Measurements from ENCODE around the gene ASB5.

Gene ASB5, protein sequence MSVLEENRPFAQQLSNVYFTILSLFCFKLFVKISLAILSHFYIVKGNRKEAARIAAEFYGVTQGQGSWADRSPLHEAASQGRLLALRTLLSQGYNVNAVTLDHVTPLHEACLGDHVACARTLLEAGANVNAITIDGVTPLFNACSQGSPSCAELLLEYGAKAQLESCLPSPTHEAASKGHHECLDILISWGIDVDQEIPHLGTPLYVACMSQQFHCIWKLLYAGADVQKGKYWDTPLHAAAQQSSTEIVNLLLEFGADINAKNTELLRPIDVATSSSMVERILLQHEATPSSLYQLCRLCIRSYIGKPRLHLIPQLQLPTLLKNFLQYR

DNA sequence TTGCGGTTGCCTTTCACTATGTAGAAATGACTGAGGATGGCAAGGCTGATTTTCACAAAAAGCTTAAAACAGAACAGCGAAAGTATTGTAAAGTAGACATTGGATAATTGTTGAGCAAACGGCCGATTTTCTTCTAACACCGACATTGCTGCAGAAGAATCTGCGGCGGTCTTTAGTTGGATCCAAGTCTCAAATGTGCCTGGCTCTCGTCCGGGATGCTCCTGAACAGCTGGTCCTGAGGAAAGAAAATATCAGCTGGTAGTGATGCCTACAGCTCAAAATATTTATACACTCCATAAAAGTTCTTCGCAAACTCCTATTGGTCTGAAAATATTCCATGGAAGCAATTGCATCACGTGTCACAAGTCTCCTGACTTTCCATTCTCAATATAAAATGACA is at the start of gene ASB5:
TSS of gene ASB5 (minus strand) at position 260 of the 400 bp plus-strand sequence. CDS start at position 146, 114 bp downstream.
- no peak within 1 kb of the TSS for H3K4me3 ChIP-seq
- no peaks in the 10 kb centered on the region for H3K36me3 ChIP-seq
- H3K27me3 ChIP-seq: no peaks in the 10 kb centered on the region
- no peaks in the 10 kb centered on the region for H3K4me1 ChIP-seq
- no peak within 1 kb of the TSS for H3K9ac ChIP-seq
- no peak for TF ChIP-seq Cebpa-rat (IDR thresholded peaks at IDR 0.05)
- H4K20me1 ChIP-seq: no peaks in the 10 kb centered on the region
- H3K4me2 ChIP-seq: no peak within 1 kb of the TSS
- H3K27ac ChIP-seq: no peak within 1 kb of the TSS
- H3K9me3 ChIP-seq: no peaks in the 10 kb centered on the region

DNA sequence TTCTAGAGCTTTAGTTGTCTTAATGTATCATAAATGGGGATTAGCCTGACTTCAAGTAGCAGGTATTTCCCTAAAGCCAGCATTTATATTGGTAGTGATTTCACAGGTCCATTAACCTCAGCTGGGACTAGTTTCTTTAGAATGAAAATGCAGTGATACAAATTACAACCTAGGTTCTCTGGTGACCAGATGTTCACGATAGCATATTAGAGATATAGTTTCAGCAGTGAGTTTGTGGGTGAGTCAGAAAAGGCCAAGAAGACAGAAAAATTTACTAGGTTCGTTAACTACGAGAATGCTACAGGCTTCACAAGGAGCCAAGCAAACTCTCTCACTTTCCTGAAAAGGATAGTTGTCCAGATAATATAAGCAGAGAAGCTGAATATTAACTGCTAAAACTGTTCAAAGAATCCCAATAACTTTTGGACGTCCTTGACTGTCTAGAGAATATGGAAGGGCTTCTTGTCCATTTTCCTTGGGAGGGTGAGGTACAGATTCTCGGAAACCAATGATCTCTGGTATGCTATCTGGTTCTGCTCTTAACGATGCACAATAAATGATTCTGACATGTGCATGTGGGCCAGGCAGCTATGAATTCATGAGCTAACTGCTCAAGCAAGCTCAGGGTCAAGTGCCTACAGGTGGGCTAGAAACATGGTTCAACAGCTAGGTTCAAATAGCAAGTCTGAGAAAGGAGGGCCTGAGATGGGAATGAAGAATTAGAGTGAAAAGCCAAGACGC is 44.7 kb upstream of the ASB5 start:
- H3K27ac ChIP-seq: no peak overlapping the region
- H3K9ac ChIP-seq: no peak overlapping the region
- H3K4me3 ChIP-seq: no peak overlapping the region
- no peak for TF ChIP-seq Cebpa-rat (IDR thresholded peaks at IDR 0.05)
- H3K36me3 ChIP-seq: no peaks in the 10 kb centered on the region
- no peaks in the 10 kb centered on the region for H3K27me3 ChIP-seq
- peaks cover 3% of the 10 kb centered on the region; the same call in 1 of the 2 replicates for H3K4me1 ChIP-seq
- H3K4me2 ChIP-seq: no peak overlapping the region
- H4K20me1 ChIP-seq: no peaks in the 10 kb centered on the region
- H3K9me3 ChIP-seq: no peaks in the 10 kb centered on the region

DNA sequence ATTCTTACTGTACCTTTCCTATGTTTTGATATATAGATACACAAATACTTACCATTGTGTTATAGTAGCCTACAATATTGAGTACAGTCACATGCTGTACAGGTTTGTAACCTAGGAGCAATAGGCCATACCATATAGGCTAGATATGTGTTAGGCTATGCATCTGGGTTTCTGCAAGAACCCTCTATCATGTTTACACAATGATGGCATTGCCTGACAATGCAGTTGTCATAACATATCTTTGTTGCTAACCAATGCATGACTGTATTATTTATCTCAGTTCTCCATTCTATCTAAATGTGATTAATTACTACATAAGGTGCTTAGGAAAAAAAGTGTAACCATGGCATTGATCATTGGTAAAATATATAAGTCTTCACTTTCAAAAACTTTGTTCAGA is 40.8 kb upstream of the ASB5 start:
- no peak overlapping the region for H3K27ac ChIP-seq
- H3K9ac ChIP-seq: no peak overlapping the region

DNA sequence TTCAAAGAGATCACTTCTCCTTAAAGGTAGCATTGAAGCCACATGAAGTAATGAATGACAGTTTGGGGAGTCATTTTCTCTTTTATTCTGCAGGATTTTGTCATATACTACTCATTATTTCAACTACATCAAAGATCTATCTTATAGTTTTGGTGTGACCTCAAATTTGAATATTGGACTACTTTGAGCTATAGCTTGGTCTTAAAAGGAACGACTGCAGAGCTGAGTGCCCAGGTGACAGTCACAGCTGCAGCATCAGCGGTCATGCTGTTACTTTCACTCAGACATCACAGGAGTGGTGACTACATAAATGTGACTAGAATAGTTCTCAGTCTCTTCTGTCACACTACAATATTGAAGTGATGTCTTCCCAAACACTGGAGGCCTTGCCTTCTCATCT is 40.0 kb upstream of the ASB5 start:
- Histone ChIP-seq H3K27me3 (no peaks in the 10 kb centered on the region), H3K9me3 (no peaks in the 10 kb centered on the region), H3K4me3 (no peak overlapping the region), H3K4me2 (no peak overlapping the region), H3K9ac (no peak overlapping the region), H3K27ac (no peak overlapping the region), H4K20me1 (no peaks in the 10 kb centered on the region), H3K36me3 (no peaks in the 10 kb centered on the region), H3K4me1 (no peaks in the 10 kb centered on the region)
- TF ChIP-seq Cebpa-rat (IDR thresholded peaks at IDR 0.05): no peak

More for the DNA sequence above, 40.8 kb upstream of the ASB5 start:
- Histone ChIP-seq H3K4me2 (no peak overlapping the region), H3K4me3 (no peak overlapping the region), H4K20me1 (no peaks in the 10 kb centered on the region), H3K27me3 (no peaks in the 10 kb centered on the region), H3K4me1 (no peaks in the 10 kb centered on the region), H3K9me3 (no peaks in the 10 kb centered on the region), H3K36me3 (no peaks in the 10 kb centered on the region)
- TF ChIP-seq Cebpa-rat (IDR thresholded peaks at IDR 0.05): no peak

DNA sequence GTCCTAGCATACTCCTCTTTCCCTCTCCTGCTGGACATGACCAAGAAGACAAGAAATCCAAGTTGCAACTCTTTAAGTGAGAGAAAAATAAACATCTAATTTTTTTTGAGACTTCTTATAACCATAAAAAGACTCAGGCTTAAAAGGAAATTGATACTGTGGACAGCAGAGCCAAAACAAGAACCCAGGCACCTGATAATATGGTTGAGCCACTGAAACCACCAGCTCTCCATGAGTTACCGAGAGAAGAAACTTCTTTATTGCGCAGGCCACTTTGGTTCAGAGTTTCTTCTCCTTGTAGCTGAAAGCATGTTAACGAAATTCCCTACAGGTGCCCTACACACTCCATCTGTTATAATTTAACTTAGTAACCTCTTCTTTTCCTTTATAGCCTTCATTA is 39.4 kb upstream of the ASB5 start:
- Histone ChIP-seq H3K27ac (no peak overlapping the region), H3K4me2 (no peak overlapping the region), H3K9ac (no peak overlapping the region), H3K9me3 (no peaks in the 10 kb centered on the region), H3K36me3 (no peaks in the 10 kb centered on the region), H4K20me1 (no peaks in the 10 kb centered on the region), H3K4me1 (no peaks in the 10 kb centered on the region), H3K27me3 (no peaks in the 10 kb centered on the region), H3K4me3 (no peak overlapping the region)
- TF ChIP-seq Cebpa-rat (IDR thresholded peaks at IDR 0.05): no peak

DNA sequence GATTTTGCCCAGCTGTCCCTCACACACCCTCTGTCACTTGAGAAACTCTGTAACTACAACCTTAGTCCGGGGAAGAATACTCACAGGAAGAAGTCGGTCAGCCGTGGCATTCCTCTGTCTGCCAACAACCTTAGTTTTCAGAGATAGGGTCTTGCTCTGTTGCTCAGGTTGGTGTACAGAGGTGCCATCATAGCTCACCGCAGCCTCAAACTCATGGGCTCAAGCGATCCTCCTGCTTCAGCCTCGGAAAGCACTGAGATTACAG is 38.6 kb upstream of the ASB5 start:
- Histone ChIP-seq H3K27me3 (no peaks in the 10 kb centered on the region), H3K4me1 (no peaks in the 10 kb centered on the region), H3K27ac (no peak overlapping the region), H3K36me3 (no peaks in the 10 kb centered on the region), H3K9ac (no peak overlapping the region), H3K4me2 (no peak overlapping the region), H3K9me3 (no peaks in the 10 kb centered on the region), H4K20me1 (no peaks in the 10 kb centered on the region), H3K4me3 (no peak overlapping the region)
- TF ChIP-seq Cebpa-rat (IDR thresholded peaks at IDR 0.05): no peak

DNA sequence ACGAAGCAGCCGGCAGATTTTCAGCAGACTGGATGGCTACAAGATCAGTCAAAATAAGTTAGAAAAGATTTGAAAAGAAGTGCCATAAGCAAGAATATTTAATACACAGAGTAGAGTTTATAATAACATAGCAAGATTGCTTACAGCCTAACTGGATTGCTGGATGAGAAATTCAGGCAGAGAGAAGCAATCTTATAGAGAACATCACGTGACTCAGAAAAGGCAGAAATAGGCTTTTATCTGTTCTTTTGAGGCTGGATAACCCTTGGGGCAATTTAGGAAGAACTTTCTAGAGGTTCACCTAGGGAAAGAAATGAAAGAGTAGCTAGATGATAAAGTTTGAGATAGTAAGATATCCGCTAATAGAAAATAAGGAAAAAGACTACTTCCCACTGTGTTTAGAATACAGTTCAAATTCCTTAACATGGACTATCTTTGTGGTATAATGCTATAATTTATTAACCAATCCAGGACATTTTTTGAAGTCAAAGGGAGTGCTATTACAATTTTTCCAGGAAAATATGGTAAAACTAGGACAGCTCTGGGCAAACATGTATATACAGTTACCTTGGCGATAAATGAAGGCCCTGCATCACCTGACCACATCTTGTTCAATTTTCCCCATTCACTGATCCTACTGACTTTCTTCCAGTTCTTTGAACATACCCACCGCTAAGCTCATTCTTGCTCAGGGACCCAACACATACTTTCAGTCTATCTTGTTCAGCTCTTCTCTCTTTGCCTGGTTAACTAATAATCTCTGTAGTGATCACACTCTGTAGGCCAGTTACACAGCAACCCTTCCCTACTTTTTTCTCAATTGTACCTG is 38.0 kb upstream of the ASB5 start:
- no peaks in the 10 kb centered on the region for H3K9me3 ChIP-seq
- no peak overlapping the region for H3K27ac ChIP-seq
- no peaks in the 10 kb centered on the region for H3K27me3 ChIP-seq
- no peak overlapping the region for H3K4me2 ChIP-seq
- H3K36me3 ChIP-seq: no peaks in the 10 kb centered on the region
- H3K9ac ChIP-seq: no peak overlapping the region
- H3K4me1 ChIP-seq: no peaks in the 10 kb centered on the region
- no peak overlapping the region for H3K4me3 ChIP-seq
- TF ChIP-seq Cebpa-rat (IDR thresholded peaks at IDR 0.05): no peak
- no peaks in the 10 kb centered on the region for H4K20me1 ChIP-seq

DNA sequence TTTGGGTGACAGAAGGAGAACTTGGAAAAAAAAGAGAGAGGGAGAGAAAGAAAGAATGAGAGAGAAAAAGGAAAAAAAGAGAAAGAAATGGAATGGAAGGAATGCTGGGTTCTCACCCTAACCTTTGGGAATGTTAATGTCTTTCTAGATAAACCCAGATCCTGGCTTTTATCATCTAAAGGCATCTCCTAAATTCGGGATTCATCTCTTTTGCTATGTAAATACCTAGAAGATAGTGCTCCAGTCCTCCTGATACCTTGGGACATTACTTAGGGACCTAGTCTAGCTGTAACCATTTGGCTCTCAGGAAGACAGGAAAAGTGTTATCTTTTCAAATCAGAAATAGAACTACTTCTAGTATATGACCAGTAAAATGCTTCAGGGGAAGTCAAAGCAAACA is 34.9 kb upstream of the ASB5 start:
- no peak overlapping the region for H3K27ac ChIP-seq
- no peaks in the 10 kb centered on the region for H3K27me3 ChIP-seq
- H3K4me2 ChIP-seq: no peak overlapping the region
- TF ChIP-seq Cebpa-rat (IDR thresholded peaks at IDR 0.05): no peak
- no peak overlapping the region for H3K9ac ChIP-seq
- no peaks in the 10 kb centered on the region for H3K9me3 ChIP-seq
- H3K4me3 ChIP-seq: no peak overlapping the region
- no peaks in the 10 kb centered on the region for H3K4me1 ChIP-seq
- no peaks in the 10 kb centered on the region for H4K20me1 ChIP-seq
- H3K36me3 ChIP-seq: no peaks in the 10 kb centered on the region

DNA sequence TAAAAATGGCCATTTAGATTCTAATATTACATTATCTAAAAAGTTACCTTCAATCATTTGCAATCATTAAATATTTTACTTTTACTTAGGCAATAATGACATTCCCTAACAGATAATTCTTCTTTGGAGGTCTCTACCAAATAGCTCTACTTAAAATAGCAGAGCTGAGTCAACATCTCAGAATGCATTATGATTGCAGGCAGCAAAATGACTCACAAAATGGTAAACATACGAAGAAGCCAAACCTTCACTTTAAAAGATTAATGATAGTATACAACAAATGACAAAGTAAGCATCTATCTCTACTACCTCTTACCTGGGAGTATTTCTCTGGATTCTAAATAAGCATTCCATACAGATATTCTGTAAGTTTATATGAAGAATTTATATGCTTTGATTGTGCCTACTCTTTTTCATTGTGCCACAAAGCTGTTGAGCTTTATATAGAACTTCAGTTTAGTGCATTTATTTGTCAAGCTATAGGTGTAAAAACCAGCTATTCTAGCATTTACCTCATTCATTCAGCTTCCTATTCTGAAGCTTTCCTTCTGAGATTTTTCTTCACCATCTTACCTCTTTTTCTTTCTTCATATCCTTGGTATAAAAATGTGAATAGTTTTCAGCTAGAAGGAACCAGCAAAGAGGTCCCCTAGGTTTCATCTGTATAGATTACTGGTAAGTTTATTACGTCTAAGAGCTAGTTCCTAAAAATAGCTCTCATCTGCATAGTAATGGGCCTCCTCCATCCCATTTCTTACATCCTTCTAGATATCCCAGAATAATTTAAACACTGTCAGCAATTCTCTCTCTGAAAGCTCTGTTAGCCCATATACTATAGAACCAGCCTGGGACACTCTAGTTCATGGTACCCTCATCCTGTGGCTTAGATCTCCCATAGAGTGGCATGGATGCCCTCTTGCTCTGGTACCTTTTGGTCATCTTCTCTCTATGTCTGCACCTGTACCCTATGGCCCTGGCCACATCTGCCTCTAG is 33.6 kb upstream of the ASB5 start:
- Histone ChIP-seq H3K36me3 (no peaks in the 10 kb centered on the region), H3K27ac (no peak overlapping the region), H3K9me3 (no peaks in the 10 kb centered on the region), H3K4me1 (no peaks in the 10 kb centered on the region), H3K4me3 (no peak overlapping the region), H3K9ac (no peak overlapping the region), H3K27me3 (no peaks in the 10 kb centered on the region), H3K4me2 (no peak overlapping the region), H4K20me1 (no peaks in the 10 kb centered on the region)
- TF ChIP-seq Cebpa-rat (IDR thresholded peaks at IDR 0.05): no peak

All from BLaER1 (cell line).